LNCaP clone FGC (cell line): Measurements from ENCODE around the gene SLC2A4.
"Not testable (repeated sequence)": the region's sequence is repeated elsewhere in the genome, so short reads cannot be mapped to it uniquely, and the experiment has no call there.

Experiments used
- DNase-seq: peaks from one replicate; pipeline ENCODE4 v3.0.0-alpha.2; 2011; ENCODE audit warnings: low read depth
- H3K4me3 ChIP-seq: 2 replicates; pipeline ENCODE4 v1.5.1; 2011; ENCODE audit warnings: mild to moderate bottlenecking, low read depth, low read length, control low read depth
- TF ChIP-seq, protein P1 (sequence below): IDR thresholded peaks from 2 replicates; pipeline ENCODE4 v1.5.1; 2012; ENCODE audit warnings: mild to moderate bottlenecking; ENCODE audit not compliant: control insufficient read depth, insufficient read depth; ENCODE audit errors: extremely low read depth

SLC2A4 gene

DNA sequence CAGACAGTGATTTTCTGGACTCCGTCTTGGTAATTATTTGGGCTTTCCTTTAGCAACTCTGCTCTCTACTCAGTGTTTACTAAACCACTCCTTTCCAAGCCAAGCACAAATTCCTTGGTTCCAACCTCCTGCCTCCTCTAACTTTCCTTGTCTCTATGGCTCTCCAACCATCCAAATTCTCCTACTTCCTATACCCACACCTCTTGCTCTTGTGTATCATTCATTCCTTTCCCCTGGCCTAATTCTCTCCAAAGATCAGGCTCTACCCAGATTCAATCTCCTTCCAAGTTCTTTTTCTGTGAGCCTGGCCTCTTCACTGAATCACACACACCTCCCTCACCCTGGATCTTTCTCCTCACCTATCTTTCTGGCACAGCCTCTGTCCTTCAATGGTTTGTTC, 46.5 kb downstream of the SLC2A4 start:
- TF ChIP-seq, protein P1, sequence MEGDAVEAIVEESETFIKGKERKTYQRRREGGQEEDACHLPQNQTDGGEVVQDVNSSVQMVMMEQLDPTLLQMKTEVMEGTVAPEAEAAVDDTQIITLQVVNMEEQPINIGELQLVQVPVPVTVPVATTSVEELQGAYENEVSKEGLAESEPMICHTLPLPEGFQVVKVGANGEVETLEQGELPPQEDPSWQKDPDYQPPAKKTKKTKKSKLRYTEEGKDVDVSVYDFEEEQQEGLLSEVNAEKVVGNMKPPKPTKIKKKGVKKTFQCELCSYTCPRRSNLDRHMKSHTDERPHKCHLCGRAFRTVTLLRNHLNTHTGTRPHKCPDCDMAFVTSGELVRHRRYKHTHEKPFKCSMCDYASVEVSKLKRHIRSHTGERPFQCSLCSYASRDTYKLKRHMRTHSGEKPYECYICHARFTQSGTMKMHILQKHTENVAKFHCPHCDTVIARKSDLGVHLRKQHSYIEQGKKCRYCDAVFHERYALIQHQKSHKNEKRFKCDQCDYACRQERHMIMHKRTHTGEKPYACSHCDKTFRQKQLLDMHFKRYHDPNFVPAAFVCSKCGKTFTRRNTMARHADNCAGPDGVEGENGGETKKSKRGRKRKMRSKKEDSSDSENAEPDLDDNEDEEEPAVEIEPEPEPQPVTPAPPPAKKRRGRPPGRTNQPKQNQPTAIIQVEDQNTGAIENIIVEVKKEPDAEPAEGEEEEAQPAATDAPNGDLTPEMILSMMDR, result no peak
- peak overlapping the region; percentile 82 for H3K4me3 ChIP-seq
- DNase-seq, result no peak

DNA sequence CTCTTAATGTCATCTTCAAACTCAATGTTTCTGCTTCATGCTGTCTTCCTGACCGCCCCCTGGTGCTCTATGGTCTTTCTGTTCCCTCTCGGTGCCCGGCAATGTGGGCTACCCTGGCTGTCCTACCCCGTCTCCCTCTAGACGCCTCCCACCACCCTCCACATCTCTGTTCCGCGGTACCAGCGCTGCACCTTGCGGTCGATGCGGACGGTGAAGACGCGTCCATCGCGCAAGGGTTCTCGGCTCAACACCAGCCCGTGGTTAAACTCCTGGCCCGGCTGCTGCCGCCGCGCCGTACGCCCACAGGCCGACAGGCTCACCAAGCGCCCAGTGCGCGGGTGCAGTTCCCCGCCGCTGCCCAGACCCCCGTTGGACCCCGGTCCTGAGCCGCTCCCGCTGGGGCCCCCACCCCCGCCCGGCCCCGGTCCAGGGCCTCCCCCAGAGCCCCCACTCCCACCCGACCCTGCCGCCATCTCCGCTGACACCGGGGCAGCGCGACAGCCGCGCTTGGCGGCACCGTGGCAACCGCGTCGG, 47.4 kb downstream of the SLC2A4 start, which contains the start of gene NEURL4:
NEURL4 (minus strand) TSS at position 496 of the 534 bp plus-strand sequence; CDS start at position 473, 23 bp downstream.
- no peak for DNase-seq
- TF ChIP-seq, protein P1, result no peak
- peak within 1 kb of the TSS; percentile 82 for H3K4me3 ChIP-seq

DNA sequence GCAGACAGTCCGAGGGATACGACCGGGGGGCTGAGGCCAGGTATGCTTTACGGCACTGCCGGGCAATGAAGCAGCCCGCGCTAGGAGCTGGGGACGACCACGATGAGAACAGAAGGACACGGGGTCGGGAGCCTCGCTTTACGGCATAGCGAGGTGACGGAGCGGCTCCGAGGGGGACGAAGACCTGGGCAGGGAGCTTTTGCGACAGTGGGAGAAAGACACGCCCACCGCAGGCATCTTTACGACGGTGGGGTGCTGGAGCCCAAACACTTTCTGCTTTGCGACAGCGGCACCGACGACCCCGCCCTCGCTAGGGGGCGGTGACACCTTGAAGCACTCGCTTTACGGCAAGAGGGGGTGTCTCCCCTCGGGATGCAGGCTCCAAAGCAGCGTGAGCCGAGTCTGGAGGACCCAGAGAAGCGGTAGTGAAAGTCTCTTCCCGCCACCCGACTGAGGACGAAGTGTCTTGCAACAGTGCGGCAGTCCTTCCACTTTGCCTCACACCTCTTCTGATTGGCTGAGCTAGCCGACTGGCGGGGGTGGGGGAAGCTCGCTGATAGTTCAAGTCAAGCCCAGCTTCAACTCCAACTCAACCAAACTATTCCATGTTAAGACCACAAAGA, 48.0 kb downstream of the SLC2A4 start:
- DNase-seq, result peak; percentile 97
- H3K4me3 ChIP-seq, result peak overlapping the region; percentile 82
- TF ChIP-seq, protein P1, result no peak

DNA sequence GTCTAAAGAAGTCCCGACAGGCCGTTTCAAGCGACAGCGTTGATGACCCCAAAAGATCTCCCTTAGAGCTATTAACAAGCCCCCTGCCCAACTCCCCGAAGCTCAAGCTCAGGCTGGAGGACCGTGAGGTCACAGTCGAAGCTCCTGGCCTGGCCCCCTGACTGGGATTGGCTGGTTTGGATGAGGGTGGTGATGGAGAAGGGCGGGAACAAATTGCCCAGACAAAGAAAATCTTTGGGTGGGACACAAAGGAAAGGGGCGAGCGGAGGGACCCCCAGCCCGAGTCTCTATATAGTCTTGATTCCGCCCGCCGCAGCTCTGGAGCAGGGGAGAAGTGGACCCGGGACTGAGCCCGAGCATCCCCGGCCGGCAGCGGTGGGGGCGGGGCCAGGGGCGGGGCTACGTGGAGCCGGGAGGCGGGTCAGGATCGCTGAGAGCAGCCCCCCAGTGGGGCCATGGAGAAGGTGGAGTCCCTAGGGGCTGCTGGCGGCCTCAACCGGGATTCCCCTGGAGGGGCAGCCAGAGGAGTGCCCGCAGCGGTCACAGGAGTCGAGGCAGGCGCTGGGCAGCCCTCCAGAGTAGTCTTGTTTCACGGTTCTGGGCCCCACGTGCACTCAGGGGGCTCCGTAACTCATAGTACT, 48.6 kb downstream of the SLC2A4 start:
- DNase-seq, result no peak
- peak overlapping the region; percentile 82 for H3K4me3 ChIP-seq
- TF ChIP-seq, protein P1, result no peak

DNA sequence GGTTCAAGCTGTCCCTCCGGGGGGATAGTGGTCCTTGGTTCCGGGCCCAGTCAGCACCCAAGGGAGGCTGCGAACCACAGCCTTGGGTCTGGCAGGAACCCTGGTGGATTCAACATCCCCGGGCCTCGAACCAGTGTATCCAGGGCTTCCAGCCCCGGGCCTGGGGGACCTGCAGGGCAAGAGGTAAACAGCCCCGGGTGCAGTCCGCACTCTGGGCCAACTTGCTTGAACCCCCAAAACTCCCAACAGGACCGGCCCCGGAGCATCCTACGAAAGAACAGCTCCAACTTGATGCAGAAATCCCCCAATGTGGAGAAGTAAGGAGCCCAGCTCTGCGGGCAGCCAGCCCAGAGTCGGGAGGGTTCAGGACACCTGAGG, 49.1 kb downstream of the SLC2A4 start:
- H3K4me3 ChIP-seq, result peak overlapping the region; percentile 82
- TF ChIP-seq, protein P1, result no peak
- no peak for DNase-seq

DNA sequence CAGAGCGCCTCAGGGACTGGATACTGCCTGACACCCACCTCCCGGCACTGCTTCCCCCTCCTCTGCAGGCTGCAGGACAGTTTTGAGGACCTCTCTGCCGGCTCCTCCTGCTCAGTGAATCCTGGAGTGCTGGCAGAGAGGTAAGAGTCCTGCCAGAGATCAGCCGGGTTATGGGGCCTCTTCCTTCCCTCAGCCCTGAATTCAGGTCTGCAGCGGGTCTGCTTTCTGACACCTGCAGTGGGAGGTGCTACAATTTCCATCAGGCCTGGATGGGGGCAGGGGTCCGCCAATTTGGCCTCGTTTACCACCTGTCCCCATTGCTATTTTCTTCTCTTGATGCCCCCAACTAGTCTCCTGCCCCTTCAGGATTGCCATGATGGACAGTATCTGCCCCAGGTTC, 50.6 kb downstream of the SLC2A4 start:
- no peak overlapping the region for H3K4me3 ChIP-seq
- TF ChIP-seq, protein P1, result no peak
- DNase-seq, result no peak

DNA sequence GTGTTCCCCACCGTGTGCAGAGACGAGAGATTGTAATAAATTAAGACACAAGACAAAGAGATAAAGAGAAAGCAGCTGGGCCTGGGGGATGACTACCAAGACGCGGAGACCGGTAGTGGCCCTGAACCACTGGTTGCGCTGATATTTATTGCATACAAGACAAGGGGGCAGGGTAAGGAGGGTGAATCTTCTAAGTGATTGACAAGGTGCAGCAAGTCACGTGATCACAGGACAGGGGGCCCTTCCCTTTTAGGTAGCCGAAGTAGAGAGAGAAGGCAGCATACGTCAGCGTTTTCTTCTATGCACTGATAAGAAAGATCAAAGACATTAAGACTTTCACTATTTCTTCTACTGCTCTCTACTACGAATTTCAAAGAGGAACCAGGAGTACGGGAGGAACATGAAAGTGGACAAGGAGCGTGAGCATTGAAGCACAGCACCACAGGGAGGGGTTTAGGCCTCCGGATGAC, 51.1 kb downstream of the SLC2A4 start:
- not testable (repeated sequence) for DNase-seq, H3K4me3 ChIP-seq
